GM18867 (cell line): Measurements from ENCODE around the gene PLCH2.

Experiments
- ATAC-seq: cut with Tn5 transposase; IDR thresholded peaks from one replicate; pipeline ENCODE4 v1.9.1; 2021; ENCODE audit warnings: mild to moderate bottlenecking, moderate library complexity; ENCODE audit not compliant: unreplicated experiment

The PLCH2 gene

DNA sequence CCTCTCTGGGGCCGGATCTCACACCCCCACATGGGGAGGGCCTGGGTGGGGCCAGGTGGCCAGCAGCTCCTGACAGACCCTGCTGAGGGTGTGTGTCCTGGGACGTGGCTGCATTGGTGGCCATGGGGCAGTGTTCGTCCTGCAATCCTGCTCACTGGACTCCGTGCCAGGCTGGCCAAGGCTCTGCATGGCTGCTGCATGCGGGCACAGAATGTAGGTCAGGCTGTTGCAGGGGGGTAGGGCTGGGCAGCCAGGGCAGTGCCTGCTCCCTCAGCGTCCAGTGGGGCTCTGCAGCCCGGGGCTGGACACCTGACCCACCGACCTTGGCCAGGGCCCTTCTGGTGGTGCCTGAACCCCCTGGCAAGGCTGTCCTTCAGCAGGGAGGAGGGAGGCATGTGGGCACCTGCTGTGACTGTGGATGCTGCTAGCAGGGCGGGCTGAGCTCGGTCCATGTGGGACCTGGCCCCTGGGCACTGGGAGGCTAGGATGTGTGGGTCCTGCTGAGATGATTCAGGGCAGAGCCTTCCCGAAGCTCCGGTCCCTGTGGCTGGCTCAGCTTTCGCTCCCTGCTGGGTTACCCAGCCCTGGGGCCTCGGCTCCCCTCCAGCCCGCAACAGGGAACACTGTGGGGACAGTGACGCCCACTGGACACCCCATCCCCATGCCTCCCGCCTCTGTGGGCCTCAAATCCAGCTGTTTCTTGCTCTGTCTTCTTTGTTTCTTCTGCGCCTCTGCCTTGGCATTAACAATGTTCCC is 14.9 kb upstream of the PLCH2 start:
- ATAC-seq = no peak

DNA sequence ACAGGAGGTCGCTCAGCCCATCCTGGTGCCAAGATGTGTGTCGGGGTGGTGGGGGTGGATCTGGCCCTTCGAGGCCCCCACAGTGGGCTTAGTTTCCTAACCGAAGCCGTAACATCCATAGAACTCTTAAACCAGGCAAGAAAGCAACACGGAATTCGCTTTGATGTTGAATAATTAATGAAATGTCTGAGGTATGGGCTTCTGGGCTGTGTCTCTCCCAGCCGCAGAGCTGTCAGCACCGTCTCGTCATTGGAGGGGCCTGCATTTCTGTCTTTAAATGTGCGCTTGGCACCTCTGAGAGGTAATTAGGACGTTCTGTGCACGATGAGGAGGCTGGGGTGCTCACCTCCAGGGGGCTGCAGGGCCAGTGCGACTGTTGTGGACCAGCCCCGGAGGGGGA is 13.3 kb upstream of the PLCH2 start:
- ATAC-seq = no peak

DNA sequence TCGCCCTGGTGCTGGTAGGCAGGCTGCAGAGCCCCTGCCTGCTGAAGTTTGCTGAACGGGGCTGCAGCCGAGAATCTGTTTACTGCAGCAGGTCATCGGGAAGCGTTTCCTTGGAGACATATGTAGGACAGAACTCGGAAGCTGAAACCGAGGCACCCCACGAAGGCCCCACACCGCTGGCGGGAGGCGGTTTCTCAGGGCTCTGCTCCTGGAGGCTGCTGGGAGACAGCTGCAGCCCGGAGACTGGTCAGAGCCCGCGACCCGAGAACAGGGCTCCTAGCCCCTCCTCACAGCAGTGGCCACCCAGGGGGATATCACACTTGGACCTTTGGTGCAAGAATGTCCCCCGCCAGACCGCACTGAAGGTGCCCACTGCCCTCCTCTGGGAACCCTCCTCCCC is 12.7 kb upstream of the PLCH2 start:
- no peak for ATAC-seq

DNA sequence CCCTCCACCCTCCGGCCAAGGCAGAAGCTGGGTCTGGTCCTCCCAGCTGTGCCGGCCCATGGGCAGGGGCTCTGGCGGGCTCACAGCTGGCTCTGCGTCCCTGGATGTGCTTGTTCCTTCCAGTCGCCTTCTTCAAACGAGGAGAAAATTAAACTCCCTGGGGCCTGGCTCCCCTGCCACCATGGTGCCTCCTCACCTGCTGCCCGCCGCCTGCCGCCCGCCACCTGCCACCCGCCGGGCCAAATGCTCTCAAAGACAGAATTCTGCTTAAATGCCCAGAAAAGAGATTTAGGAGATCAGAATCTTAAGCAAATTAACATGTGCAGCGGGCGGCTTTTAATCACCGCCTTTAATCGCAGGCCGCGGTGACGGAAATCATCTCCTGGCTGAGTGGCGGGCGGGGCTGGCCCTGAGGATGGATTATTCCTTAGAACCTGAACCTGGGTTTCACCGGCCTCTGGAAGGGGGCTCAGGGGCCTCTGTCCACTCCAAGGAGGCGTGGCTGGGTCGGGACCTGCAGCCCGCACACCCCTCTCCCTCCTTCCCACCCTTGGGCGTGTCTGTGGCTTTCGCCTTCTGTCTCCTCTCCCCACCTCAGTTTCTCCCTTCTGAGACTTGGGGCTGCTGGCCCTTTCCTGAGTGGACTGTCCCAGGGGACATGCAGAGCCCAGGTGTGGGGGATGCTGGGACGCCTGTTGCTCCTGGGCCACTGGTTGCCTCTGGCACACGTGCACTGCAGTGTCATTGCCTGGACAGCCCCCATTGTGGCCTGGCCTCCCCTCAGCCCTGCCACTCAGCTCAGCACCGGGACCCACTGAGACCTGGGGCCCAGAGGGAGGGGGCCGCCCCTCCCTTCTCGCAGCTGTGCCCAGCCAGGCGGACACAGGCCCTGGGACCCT is 10.5 kb upstream of the PLCH2 start:
- ATAC-seq = no peak

DNA sequence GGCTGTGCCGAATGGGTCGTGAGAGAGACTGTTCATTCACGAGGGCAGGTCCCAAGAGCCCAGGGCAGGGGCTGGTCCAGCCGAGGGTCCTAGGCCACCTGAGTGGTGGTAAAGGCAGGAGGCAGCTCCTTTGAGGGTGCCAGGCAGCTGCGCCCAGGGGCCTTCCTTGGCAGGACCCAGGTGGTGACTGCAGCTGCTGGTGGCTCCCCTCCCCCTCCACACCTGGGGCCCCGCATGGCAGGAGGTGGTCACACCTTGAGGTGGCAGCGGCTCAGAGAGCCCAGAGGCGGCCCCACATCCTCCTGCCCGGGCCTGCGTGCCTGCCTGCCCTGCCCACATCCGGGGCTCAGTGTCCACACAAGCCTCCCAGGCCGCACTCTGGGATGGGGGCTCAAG is 9.8 kb upstream of the PLCH2 start:
- ATAC-seq = no peak

DNA sequence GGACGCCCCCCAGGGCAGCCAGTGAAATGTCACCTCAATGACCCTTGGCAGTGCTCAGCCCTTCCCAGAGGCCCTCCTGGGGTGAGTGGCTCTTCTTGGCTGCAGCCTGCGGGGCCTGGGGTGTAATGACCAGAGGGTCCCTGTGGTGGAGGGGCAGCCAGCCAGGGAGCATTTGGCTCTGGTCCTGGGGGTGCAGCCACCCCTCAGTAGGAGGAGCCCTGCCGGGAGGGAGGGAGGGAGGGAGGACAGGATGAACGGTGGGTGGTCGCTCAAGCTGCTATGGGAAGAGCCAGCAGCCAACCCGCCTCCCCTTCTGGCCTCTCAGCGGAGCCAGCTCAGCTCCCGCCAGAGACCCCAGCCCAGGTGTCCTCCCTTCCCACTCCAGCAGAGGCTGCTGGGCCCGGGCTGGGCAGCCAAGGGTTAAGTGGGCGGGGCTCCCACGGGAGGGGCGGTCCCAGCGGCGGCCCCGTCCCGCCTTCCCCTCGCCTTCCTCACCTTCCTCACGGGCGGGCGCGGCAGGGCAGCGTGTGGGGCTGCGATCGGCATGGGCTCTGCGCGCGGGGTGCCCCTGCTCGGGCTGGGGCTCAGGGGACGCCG is 9.0 kb upstream of the PLCH2 start:
- no peak for ATAC-seq

DNA sequence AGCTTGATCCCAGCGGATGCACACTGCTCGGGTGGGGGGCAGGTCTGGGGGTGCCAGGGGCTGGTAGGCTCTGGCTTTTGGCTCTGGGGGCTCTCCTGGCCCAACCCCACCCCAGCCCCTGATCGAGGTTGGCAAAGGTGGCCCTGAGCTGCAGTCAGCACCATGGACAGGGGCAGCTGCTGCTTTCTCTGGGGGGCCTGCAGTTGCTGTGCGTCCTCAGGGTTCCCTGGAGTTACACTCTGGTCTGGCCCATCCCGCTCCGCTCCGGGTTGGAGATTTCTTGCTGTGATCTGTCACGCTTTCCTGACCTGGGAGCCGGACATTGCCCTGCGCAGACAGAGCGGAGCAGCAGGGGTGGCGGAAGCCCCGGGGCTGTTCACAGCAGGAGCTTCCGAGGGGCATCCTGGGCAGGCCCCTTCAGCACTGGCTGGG is 8.0 kb upstream of the PLCH2 start:
- no peak for ATAC-seq

DNA sequence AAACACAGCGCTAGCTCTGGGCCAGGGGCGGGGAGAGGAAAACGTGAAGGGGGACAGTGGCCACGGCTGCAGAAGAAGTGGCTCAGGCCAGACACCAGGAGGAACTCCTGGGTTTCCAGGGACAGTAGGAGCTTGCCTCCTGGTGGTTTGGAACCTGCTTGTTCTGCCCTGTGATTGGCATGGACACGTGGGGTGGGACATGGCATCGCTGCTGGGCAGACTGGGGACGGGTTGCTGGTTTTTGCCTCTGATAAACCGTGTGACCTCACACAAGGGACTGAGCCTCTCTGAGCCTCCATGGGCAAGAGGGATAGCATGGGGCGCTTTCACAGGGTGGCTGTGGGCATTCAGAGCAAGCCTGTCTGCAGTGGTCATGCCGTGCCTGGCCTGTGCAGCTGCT is 7.5 kb upstream of the PLCH2 start:
- ATAC-seq = no peak

DNA sequence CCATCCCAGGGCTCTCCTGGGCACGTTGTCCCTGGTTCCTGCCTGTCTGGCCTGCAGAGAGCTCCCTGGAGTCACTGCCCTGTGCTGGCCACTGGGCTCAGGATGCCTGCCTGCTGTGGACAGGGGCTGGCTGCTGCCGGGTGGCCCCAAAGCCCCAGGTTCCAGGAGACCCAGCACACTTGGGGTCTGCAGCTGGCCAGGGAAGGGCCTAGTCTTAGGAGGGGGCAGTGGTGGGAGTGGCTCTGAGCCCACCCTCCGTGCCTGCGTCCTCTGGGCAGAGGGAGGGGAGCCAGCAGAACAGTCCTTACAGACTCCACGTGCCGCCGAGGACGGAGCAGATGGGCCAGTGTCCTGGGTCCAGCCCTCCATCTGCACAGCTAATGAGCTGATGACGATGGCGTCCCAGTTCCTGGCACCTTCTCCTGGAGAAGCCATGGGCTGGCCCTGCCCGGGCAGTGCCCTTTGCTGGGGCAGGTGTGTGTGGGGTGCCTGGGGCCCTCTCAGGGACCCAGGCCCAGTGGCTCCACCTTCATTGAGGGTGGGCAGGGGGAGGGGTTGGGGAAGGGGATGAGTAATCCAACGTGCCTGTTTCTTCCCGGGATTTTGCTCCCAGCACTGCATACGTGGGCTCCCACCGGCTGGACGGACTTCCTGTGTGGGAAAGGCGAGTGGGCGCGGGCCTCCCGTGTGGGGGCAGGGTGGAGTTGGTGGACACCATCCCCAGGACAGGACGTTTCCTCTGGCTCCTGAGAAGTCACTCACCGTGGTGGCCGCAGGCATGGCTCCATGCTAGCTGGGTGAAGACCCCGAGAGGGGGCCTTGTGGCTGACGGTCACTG is 6.8 kb upstream of the PLCH2 start:
- no peak for ATAC-seq

DNA sequence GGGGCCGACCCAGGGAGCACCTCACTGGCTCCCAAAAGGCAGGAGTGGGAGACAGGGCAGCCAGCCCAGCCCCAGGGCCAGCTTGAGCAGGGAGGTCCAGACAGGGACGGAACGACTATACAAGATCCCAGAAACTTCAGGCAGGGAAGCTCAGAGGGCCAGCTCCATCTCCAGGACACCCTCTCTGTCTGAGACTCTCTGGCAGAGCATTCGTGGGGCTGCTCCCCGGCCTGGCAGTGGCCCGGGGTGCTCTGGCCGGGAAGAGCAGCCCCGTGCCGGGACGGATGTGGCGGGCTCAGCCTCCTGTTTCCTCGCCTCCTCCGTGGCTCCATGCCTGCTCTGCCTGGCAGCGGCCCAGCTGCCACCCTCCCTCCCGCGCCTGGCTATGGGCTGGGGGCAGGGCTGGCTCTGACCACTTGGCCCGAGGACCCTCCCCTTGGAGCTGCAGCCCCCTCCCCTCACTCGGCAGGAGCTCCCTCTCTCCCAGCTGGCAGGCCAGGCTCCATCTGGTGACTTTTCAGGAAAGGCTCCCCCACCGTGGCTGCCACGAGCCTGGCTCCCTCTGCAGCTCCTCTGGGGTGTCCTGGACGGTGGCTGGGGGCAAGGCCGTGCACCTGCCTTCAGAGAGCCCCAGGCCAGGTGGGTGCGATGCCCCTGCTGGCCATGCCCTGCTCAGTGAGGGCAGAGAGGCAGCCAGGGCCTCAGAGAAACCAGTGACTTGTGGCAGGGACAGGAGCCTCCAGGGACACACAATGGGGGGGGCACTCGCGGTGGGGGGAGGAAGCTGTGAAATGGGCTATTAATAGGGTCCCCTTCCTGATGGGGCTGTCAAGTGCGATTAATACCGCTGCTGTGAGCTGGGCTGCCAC is 5.6 kb upstream of the PLCH2 start:
- no peak for ATAC-seq

DNA sequence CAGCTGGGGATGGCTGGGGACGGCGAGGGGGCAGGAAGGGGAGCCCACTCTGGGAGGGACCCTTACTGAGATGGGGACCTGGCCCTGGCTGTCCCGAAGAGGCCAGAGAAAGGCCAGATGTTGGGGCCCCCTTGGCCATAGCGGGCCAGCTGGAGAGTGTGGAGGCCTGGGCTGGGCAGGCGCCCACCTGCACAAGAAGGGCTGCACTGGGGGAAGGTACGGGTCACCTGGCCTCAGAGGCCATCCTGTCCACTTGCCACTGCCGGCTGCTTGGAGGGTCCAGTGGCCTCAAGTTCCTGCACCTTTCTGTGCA is 5.0 kb upstream of the PLCH2 start:
- ATAC-seq = no peak

DNA sequence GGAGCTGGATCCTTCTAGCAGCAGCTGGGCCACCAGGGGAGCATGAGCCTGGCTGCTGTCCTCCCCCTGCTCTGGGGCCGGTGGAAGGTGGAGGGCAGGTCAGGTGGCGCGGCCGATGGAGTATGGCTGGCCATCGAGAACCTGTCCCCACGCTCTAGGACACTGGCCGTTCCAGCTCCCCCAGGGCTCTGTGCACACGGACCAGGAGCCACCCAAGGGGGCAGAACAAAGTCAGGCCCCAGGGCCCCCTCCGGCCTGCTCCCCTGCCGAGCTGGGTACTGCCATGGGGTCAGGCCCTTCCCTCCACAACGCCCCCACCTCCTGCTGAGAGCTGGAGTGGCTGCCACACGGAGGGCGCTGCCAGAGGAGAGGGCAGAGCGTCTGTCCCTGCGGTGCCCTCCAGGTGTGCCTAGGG is 4.5 kb upstream of the PLCH2 start:
- no peak for ATAC-seq

DNA sequence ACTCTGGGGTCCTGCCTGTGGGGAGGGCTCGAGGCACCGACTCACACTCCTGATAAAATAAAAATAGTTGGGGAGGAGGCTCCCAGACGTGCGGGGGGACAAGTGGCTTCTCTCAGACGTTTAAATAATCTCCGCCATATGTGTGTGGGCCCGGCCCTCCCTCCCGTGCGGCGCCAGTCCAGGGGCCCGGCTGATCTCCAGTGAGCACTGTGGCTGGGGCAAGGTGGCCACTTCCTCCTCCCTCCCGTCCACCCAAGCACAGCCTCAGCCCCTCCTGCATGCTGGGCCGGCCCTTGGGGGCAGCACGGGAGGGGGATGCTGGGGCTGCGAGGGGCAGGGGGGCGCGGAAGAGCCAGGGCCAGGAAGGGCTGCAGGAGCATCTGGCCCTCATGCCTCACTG is 4.0 kb upstream of the PLCH2 start:
- ATAC-seq = no peak

DNA sequence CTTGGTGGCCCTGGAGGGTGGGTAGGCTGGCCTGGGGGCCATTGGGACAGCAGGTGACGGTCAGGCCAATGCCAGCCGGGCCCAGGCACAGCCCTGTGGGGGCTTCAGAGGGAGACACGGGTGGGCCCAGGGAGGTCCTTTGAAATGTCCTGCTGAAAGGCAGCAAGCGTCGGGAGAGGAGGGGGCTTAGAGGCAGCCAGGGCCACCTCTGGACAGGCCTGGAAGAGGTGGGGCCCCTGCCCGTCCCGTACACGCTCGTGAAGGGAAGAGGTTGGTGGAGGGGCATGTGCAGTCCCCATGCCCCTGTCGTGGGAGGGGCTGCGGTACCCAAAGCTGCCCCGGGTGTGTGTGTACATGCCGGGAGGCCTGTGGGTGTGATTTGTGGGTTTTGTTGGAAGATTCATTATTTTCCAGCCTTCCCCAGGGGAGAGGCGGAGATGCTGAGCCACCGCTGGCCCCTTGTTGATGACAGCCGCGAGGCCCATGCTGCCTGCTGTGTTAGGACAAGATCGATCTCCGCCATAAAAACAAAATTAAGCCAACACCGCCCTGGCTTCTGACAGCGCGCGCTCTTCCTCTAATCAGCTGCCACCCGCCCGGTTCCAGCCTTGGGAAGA is 3.4 kb upstream of the PLCH2 start:
- ATAC-seq = no peak

DNA sequence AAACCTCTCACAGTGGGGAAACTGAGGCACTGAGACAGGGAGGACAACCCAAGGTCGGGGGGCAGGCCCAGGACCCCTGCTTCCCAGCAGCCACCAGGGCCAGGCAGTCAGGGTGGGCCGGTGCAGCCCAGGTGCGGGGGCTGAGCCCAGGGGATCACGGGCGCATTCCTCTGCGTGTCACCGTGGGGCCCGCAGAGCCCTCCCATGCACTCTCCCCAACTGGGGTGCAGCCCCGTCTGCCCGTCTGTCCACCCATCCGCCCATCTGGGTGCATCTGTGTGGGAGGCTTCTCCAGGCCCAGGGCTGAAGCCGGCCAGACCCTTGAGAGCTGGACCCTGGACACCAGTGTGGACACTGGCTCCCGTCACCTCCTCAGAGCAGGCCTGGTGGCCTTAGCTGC is 2.9 kb upstream of the PLCH2 start:
- ATAC-seq = no peak

DNA sequence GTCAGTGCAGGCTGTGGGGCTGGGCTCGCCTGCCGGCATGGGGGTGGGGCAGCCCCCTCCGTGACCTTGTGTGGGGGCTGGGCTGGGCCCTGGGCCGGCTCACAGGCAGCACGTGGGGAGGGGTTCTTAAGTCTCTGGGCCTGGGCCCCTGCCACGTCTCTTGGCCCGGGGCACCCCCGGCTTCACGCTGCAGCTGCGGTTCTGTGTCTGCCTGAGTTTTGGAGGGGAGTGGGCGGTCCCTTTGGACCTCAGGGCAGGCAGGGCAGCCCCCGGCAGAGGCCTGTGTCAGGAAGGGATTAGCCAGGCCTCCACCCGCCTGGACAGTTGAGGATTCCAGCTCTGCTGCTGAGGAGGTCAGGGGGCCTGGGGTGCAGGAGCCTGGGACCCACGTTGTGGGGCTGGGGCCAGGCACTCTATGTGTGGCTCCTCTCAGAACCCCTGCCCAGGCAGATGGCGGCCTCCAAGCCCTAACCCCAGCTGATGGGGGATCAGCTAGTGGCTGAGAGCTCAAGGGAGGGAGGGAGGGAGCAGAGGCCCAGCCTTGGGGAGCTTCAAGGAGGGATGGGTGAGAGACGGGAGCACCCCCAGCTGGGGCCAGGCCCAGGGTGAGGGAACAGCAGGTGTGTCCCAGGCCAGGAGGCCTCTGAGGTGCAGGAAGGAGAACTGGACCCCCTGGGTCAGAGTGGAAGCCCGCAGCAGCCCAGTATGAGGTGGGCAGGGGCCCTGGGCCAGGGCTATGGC is 1.8 kb upstream of the PLCH2 start:
- ATAC-seq = no peak

DNA sequence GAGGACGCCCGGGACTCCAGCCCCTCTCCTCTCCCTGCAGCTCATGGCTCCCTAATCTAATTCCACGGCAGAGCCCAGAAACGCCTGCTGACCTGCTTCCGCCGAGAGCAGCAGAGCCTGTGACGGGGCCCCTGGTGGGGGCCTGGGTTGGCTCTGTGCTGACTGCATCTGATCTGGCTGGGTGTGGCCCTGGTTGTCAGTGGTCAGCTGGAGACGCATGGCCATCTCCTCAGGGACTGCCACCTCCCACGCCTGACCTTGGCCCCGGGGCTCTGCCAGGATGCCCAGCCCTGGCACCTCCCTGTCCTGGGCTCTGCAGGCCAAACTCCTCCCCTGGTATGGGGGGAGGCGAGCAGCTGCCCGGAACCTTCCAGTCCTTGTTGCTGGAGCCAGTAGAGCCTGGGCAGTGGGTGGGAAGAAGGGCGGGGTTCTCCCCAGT is 1.1 kb upstream of the PLCH2 start:
- ATAC-seq = no peak

DNA sequence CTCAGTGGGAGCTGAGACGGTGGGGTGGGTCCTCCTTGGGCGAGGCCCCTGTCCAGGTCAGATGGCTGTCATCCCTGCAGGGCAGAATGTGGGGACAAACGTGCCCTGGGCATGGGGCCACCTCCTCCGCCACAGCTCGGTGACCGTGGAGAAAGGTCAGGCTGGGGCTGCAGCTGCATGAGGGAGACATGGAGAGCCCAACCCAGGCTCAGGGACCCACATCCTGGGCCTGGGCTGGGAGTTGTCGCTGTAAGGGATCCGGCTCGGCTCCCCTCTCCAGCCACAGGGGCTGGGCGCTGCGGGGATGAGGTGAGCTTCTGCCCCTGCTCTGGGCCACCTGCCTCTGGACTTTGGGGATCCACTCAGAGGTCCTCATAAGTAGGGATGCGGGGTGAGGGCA is 518 bp upstream of the PLCH2 start:
- ATAC-seq = no peak

DNA sequence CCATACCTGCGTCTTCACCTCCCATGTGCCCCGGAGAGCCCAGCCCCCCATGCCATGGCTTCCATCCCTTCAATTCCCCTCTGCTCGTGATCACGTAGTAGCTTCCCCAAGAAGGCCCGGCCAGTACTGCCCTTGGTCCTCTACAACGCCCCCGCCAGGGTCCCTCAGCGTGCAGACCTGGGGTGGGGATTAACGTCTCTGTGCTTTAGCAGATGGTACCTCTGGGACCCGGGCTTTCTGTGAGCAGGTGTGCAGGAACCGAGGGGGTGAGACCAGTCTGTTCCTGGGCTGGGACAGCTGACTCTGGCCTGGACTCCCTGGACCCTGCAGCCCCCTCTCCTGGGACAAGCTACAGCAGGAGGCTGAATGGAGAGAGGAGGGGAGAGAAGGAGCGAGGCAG is 1.2 kb downstream of the PLCH2 start:
- ATAC-seq = no peak
